Caco-2 (cell line): ENCODE results near the gene BLOC1S3. TPM values are rescaled to one million over a fixed set of nuclear protein-coding genes. Genes with fewer than 3 reads are reported as not detected.

Experiments used
- BruUV-seq: library from RNA; stranded (reverse); fragments of 400-500 nt; replicated peaks from 2 replicates; lab custom pipeline; 2021; lab: Mats Ljungman, UMichigan
- CTCF ChIA-PET: fragments of 300-600 bp; sonication (Branson Sonifier 250); formaldehyde crosslinking; loops from one replicate; lab custom pipeline; 2022; ENCODE audit warnings: antibody characterized with exemption; lab: Charles Lee
- POLR2A ChIA-PET: fragments of 300-600 bp; sonication (Branson Sonifier 250); formaldehyde crosslinking; loops from one replicate; lab custom pipeline; 2022; ENCODE audit warnings: antibody characterized with exemption; lab: Charles Lee
- DNase-seq, 2 experiments: peaks; one replicate each; pipeline versions ENCODE4 v3.0.0 to v3.0.0-alpha.2; 2020 to 2022
- H3K27me3 ChIP-seq: replicated peaks from 2 replicates; pipeline ENCODE4 v1.6.0; 2011; ENCODE audit warnings: low read length; ENCODE audit not compliant: control insufficient read depth, insufficient read depth
- H3K36me3 ChIP-seq: 2 replicates; pipeline ENCODE4 v1.5.1; 2011; ENCODE audit warnings: low read length; ENCODE audit not compliant: control insufficient read depth, insufficient read depth
- H3K4me1 ChIP-seq: fragments of 250-450 bp; sonication (Bioruptor Pico); 2 replicates; pipeline ENCODE4 v1.5.1; 2020; ENCODE audit warnings: mild to moderate bottlenecking
- H3K4me3 ChIP-seq: 2 replicates; pipeline ENCODE4 v1.5.1; 2011; ENCODE audit warnings: low read depth, mild to moderate bottlenecking, control low read depth, low read length
- H3K9me3 ChIP-seq: fragments of 250-450 bp; sonication (Bioruptor Pico); 2 replicates; pipeline ENCODE4 v1.5.1; 2020; ENCODE audit warnings: mild to moderate bottlenecking, moderate library complexity
- H3K27ac Mint-ChIP-seq: one replicate; pipeline ENCODE4 v1.8.0; 2022; ENCODE audit warnings: mixed read lengths; ENCODE audit not compliant: unreplicated experiment
- H3K27me3 Mint-ChIP-seq: one replicate; pipeline ENCODE4 v1.8.0; 2022; ENCODE audit warnings: mixed read lengths; ENCODE audit not compliant: insufficient read depth, unreplicated experiment
- H3K36me3 Mint-ChIP-seq: one replicate; pipeline ENCODE4 v1.8.0; 2022; ENCODE audit warnings: mild to moderate bottlenecking, mixed read lengths; ENCODE audit not compliant: insufficient read depth, unreplicated experiment
- H3K4me1 Mint-ChIP-seq: one replicate; pipeline ENCODE4 v1.8.0; 2022; ENCODE audit warnings: low read depth, mixed read lengths; ENCODE audit not compliant: unreplicated experiment
- H3K4me3 Mint-ChIP-seq: one replicate; pipeline ENCODE4 v1.8.0; 2022; ENCODE audit warnings: mild to moderate bottlenecking, moderate library complexity, mixed read lengths; ENCODE audit not compliant: unreplicated experiment
- H3K9me3 Mint-ChIP-seq: one replicate; pipeline ENCODE4 v1.8.0; 2022; ENCODE audit warnings: mixed read lengths; ENCODE audit not compliant: unreplicated experiment
- intact Hi-C: fragments of 100-400 bp; cut with micrococcal nuclease; formaldehyde crosslinking; loops from one replicate; pipeline ENCODE4 v1.10.0; 2022; ENCODE audit not compliant: unreplicated experiment
- total RNA-seq: library from RNA; stranded (reverse); gene quantifications from 2 replicates; pipeline ENCODE4 v1.2.3, GENCODE V29; 2022
- TF ChIP-seq, protein P1 (sequence below), 2 experiments: fragments of 200-600 bp in 1 of 2; IDR thresholded peaks; 1 replicate in 1 of 2; 2 replicates in 1 of 2; pipeline versions ENCODE4 v1.5.1 to v1.8.0; 2011 to 2022; ENCODE audit warnings: antibody characterized with exemption in 1 of 2, control low read depth in 1 of 2, inconsistent platforms in 1 of 2, low read depth in 1 of 2, low read length in 1 of 2, mild to moderate bottlenecking in 1 of 2, moderate library complexity in 1 of 2; ENCODE audit not compliant: insufficient read depth in 1 of 2, severe bottlenecking in 1 of 2, unreplicated experiment in 1 of 2

Gene BLOC1S3
- total RNA-seq, 1 experiment from 2014 or later, result 20.4 TPM

DNA sequence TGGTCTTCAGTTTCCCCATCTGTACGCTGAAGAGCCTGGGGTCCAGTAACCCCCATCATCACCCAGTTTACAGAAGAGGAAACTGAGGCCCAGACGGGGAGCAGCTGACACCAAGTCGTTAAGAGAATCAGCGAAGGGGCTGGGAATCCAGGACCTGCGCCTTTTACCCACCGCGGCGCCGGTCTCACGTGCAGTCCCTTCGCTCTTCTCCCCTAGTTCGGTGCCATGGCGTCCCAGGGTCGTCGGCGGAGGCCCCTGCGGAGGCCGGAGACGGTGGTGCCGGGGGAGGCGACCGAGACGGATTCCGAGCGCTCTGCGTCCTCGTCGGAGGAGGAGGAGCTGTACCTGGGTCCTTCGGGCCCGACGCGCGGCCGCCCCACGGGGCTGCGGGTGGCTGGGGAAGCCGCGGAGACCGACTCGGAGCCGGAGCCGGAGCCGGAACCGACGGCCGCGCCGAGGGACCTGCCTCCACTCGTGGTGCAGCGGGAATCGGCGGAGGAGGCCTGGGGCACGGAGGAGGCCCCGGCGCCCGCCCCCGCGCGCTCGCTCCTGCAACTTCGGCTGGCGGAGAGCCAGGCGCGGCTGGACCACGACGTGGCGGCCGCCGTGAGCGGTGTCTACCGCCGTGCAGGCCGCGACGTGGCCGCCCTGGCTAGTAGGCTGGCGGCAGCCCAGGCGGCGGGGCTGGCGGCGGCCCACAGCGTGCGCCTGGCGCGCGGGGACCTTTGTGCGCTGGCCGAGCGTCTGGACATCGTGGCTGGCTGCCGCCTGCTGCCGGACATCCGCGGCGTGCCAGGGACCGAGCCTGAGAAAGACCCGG is 698 bp downstream of the BLOC1S3 start:
- ChIA-PET CTCF (interaction anchor here (0.6 to 2.2 kb wide), 13 partner anchors 14 to 370 kb away, joined by 3 to 17 read pairs (median 5); partner anchors contain the start of gene NKPD1), POLR2A (interaction anchor here (0.7 to 2.1 kb wide), 6 partner anchors 19 to 225 kb away, joined by 3 to 19 read pairs (median 6); partner anchors contain the start of genes NKPD1 and PPP1R37)
- H3K4me1 Mint-ChIP-seq, result peaks cover 11% of the 10 kb centered on the region
- TF ChIP-seq, protein P1, sequence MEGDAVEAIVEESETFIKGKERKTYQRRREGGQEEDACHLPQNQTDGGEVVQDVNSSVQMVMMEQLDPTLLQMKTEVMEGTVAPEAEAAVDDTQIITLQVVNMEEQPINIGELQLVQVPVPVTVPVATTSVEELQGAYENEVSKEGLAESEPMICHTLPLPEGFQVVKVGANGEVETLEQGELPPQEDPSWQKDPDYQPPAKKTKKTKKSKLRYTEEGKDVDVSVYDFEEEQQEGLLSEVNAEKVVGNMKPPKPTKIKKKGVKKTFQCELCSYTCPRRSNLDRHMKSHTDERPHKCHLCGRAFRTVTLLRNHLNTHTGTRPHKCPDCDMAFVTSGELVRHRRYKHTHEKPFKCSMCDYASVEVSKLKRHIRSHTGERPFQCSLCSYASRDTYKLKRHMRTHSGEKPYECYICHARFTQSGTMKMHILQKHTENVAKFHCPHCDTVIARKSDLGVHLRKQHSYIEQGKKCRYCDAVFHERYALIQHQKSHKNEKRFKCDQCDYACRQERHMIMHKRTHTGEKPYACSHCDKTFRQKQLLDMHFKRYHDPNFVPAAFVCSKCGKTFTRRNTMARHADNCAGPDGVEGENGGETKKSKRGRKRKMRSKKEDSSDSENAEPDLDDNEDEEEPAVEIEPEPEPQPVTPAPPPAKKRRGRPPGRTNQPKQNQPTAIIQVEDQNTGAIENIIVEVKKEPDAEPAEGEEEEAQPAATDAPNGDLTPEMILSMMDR (IDR thresholded peaks at IDR 0.05; ENCODE audit: insufficient read depth in 1 of 2, low read depth in 1 of 2, low read length in 1 of 2, severe bottlenecking in 1 of 2, unreplicated experiment in 1 of 2), result no peak
- H3K27ac Mint-ChIP-seq, result peak overlapping the region; percentile 88
- no peaks in the 10 kb centered on the region for H3K27me3 Mint-ChIP-seq
- intact Hi-C loops, result loop anchor here (2.0 to 5.0 kb wide), 3 partner anchors 18 to 228 kb away; partner anchors contain the start of genes NKPD1, POLR1G and PPP1R13L
- H3K36me3 Mint-ChIP-seq, result peaks cover 28% of the 10 kb centered on the region
- Histone ChIP-seq H3K4me1 (no peaks in the 10 kb centered on the region), H3K36me3 (no peaks in the 10 kb centered on the region), H3K9me3 (no peaks in the 10 kb centered on the region), H3K27me3 (no peaks in the 10 kb centered on the region), H3K4me3 (peak overlapping the region; percentile 77)
- BruUV-seq, result no TSS peak
- peak in 1 of 2 experiments; percentile 57 for DNase-seq
- H3K9me3 Mint-ChIP-seq, result no peaks in the 10 kb centered on the region
- peak overlapping the region; percentile 85 for H3K4me3 Mint-ChIP-seq

GRCh38 chr19:45179892-45180370 is 1.3 kb downstream of the BLOC1S3 start:
- no peaks in the 10 kb centered on the region for H3K9me3 ChIP-seq
- intact Hi-C loops, result loop anchor here (2.0 to 5.0 kb wide), 3 partner anchors 19 to 227 kb away; partner anchors contain the start of genes NKPD1, POLR1G and PPP1R13L
- ChIA-PET POLR2A (interaction anchor here (0.7 to 2.1 kb wide), 3 partner anchors 88 to 225 kb away, joined by 3 to 19 read pairs (median 3); partner anchors contain the start of gene PPP1R37), CTCF (interaction anchor here (0.7 to 2.2 kb wide), 4 partner anchors 13 to 33 kb away, joined by 4 to 12 read pairs (median 7); no protein-coding TSS in a partner anchor)
- DNase-seq, result no peak
- Mint-ChIP-seq H3K4me3 (peak overlapping the region; percentile 85), H3K27me3 (no peaks in the 10 kb centered on the region), H3K4me1 (peaks cover 15% of the 10 kb centered on the region), H3K36me3 (peaks cover 28% of the 10 kb centered on the region), H3K9me3 (no peaks in the 10 kb centered on the region), H3K27ac (peak overlapping the region; percentile 81)
- no peaks in the 10 kb centered on the region for H3K36me3 ChIP-seq
- TF ChIP-seq, protein P1 (IDR thresholded peaks at IDR 0.05; ENCODE audit: insufficient read depth in 1 of 2, low read depth in 1 of 2, low read length in 1 of 2, severe bottlenecking in 1 of 2, unreplicated experiment in 1 of 2), result no peak
- peak overlapping the region; percentile 77 for H3K4me3 ChIP-seq
- H3K4me1 ChIP-seq, result no peaks in the 10 kb centered on the region
- H3K27me3 ChIP-seq, result no peaks in the 10 kb centered on the region
- BruUV-seq, result no TSS peak

GRCh38 chr19:45180936-45181335 is 2.4 kb downstream of the BLOC1S3 start:
- H3K9me3 ChIP-seq, result no peaks in the 10 kb centered on the region
- Mint-ChIP-seq H3K27me3 (no peaks in the 10 kb centered on the region), H3K4me3 (peak overlapping the region; percentile 85), H3K9me3 (no peaks in the 10 kb centered on the region), H3K4me1 (peaks cover 22% of the 10 kb centered on the region), H3K27ac (no peak overlapping the region), H3K36me3 (peaks cover 28% of the 10 kb centered on the region)
- CTCF ChIA-PET, result interaction anchor here (1.0 kb wide), 1 partner anchor 34 kb away, joined by 9 read pairs; no protein-coding TSS in a partner anchor
- H3K4me1 ChIP-seq, result no peaks in the 10 kb centered on the region
- POLR2A ChIA-PET, result no interaction called here
- no peak overlapping the region for H3K4me3 ChIP-seq
- H3K36me3 ChIP-seq, result no peaks in the 10 kb centered on the region
- no TSS peak for BruUV-seq
- TF ChIP-seq, protein P1 (IDR thresholded peaks at IDR 0.05; ENCODE audit: insufficient read depth in 1 of 2, low read depth in 1 of 2, low read length in 1 of 2, severe bottlenecking in 1 of 2, unreplicated experiment in 1 of 2), result no peak
- H3K27me3 ChIP-seq, result no peaks in the 10 kb centered on the region
- intact Hi-C loops, result no loop called here
- no peak for DNase-seq
